Ascending aorta (tissue), 2 donors: ENCODE measurements around the gene SCUBE3. TPM values are rescaled to one million over a fixed set of nuclear protein-coding genes. Genes with fewer than 3 reads are reported as not detected.
A peak's percentile ranks its signal among the peaks of the same experiment; 100 is the strongest.

Source experiments
- DNase-seq, 2 donors: peaks; one replicate each; pipeline ENCODE4 v3.0.0-alpha.2; 2019; ENCODE audit warnings: low spot score in 2 of 2
- H3K27ac ChIP-seq, 2 donors: fragments of 200-600 bp; sonication (generic); one replicate each; pipeline ENCODE4 v1.5.1; 2016 to 2017; ENCODE audit warnings: mild to moderate bottlenecking in 1 of 2
- H3K27me3 ChIP-seq: fragments of 200-600 bp; sonication (generic); one replicate; pipeline ENCODE4 v1.5.1; 2017
- H3K36me3 ChIP-seq, 2 donors: fragments of 200-600 bp; sonication (generic); one replicate each; pipeline ENCODE4 v1.5.1; 2016
- H3K4me1 ChIP-seq, 2 donors: fragments of 200-600 bp; sonication (generic); one replicate each; pipeline ENCODE4 v1.5.1; 2016 to 2017; ENCODE audit warnings: mild to moderate bottlenecking in 1 of 2
- H3K4me3 ChIP-seq, 2 donors: fragments of 200-600 bp; sonication (generic); one replicate each; pipeline ENCODE4 v1.5.1; 2016 to 2017; ENCODE audit warnings: mild to moderate bottlenecking in 1 of 2
- H3K9me3 ChIP-seq, 2 donors: fragments of 200-600 bp; sonication (generic); one replicate each; pipeline ENCODE4 v1.5.1; 2016
- CTCF ChIP-seq, 3 experiments: fragments of 200-600 bp in 2 of 3; fragments of 450-650 bp in 1 of 3; sonication (generic) in 2 of 3; IDR thresholded peaks; one replicate each; pipeline ENCODE4 v1.5.1; 2016 to 2019; ENCODE audit warnings: antibody characterized with exemption in 3 of 3, mild to moderate bottlenecking in 1 of 3, moderate library complexity in 1 of 3
- intact Hi-C: fragments of 100-400 bp; cut with DNase I; formaldehyde crosslinking; loops from one replicate; pipeline ENCODE4 v1.15.1; 2023
- total RNA-seq: library from RNA; depleted of rRNA; stranded (reverse); fragments of >200 nt; gene quantifications from one replicate; pipeline ENCODE4 v1.1.0, GENCODE V29; 2016

SCUBE3 gene
- total RNA-seq, 1 donor from 2014 or later, result 29.5 TPM

- no peak for TF ChIP-seq CTCF (IDR thresholded peaks at IDR 0.05)
- H3K27ac ChIP-seq, result peak overlapping the region; percentile 91 to 94
- peak; percentile 28 to 88 for DNase-seq
Observed at GRCh38 chr6:35181933-35182612, 31.7 kb upstream of the SCUBE3 start.

DNA sequence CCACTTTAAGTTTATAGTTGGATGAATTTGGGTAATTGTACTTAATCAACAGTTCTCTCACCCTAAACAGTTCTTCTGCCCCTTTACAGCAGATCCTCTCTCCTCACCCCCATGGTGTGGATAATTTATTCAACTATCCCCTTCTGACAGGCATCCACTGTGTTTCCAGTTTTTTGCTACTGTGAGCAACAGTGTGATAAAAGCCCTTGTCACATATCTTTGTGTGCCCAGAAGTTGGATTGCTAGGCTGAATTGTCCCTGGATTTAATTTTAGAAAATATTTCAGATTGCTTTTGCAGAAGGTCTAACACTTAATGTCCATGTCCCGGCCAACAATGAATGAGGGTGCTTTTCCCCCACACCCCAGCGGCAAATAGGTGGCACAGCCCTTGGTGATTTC lies 30.5 kb upstream of the SCUBE3 start:
- no peaks in the 10 kb centered on the region for H3K36me3 ChIP-seq
- no peaks in the 10 kb centered on the region for H3K9me3 ChIP-seq
- H3K27ac ChIP-seq, result peak overlapping the region; percentile 91 to 94
- DNase-seq, result no peak
- no peaks in the 10 kb centered on the region for H3K27me3 ChIP-seq
- intact Hi-C loops, result no loop called here
- TF ChIP-seq CTCF (IDR thresholded peaks at IDR 0.05), result no peak
- H3K4me1 ChIP-seq, result peaks cover 12 to 62% of the 10 kb centered on the region in 2 donors
- H3K4me3 ChIP-seq, result no peak overlapping the region

More at GRCh38 chr6:35181933-35182612, 31.7 kb upstream of the SCUBE3 start:
- intact Hi-C loops, result loop anchor here (2.0 kb wide), 1 partner anchor 33 kb away; no protein-coding TSS in a partner anchor
- Histone ChIP-seq H3K9me3 (no peaks in the 10 kb centered on the region), H3K4me3 (peak overlapping the region; percentile 27 to 52), H3K27me3 (no peaks in the 10 kb centered on the region), H3K4me1 (peaks cover 12 to 63% of the 10 kb centered on the region in 2 donors), H3K36me3 (no peaks in the 10 kb centered on the region)

GRCh38 chr6:35183935-35184334 lies 29.8 kb upstream of the SCUBE3 start:
- Histone ChIP-seq H3K36me3 (no peaks in the 10 kb centered on the region), H3K4me3 (no peak overlapping the region), H3K4me1 (peaks cover 12 to 55% of the 10 kb centered on the region in 2 donors), H3K27ac (peak overlapping the region; percentile 91 to 94), H3K9me3 (no peaks in the 10 kb centered on the region), H3K27me3 (no peaks in the 10 kb centered on the region)
- TF ChIP-seq CTCF (IDR thresholded peaks at IDR 0.05), result no peak
- no peak for DNase-seq
- intact Hi-C loops, result no loop called here

DNA sequence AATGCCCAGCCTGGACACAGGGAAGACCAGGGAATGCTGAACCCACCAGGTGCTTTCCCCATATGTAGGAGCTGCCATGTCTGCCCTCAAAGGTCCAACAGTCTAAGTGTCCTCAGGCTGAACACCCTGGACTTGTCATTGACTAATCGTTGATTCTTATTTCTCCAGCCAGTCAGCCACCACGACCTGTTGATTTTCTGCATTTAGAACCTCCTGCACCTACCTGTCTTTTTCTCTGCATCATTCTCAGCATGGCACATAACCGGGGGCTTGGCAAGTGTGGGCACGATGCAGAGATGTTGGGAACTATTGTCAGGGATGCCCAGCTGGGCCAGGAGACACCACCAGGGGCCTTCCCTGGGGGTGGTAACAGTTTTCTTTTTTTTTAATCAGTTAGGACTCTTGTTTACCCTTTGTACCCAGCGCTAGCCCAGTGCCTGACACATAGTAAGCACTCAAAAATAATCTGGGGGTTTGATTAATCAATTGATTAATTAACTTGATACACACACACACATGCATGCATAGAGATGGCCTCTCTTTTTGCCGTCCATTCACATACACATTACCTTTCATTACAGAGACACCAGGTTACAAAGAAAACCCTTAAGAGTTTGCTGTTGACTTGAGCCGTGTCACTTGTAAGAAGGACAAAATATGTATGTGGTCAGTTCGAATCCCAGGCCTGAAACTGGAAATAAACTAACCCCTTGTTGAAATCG lies 29.0 kb upstream of the SCUBE3 start:
- Histone ChIP-seq H3K36me3 (no peaks in the 10 kb centered on the region), H3K27ac (peak overlapping the region; percentile 91 to 94), H3K9me3 (no peaks in the 10 kb centered on the region), H3K4me1 (peaks cover 5 to 48% of the 10 kb centered on the region in 2 donors), H3K4me3 (no peak overlapping the region), H3K27me3 (no peaks in the 10 kb centered on the region)
- no peak for TF ChIP-seq CTCF (IDR thresholded peaks at IDR 0.05)
- intact Hi-C loops, result no loop called here
- no peak for DNase-seq

GRCh38 chr6:35185302-35185681 lies 28.5 kb upstream of the SCUBE3 start:
- Histone ChIP-seq H3K27me3 (no peaks in the 10 kb centered on the region), H3K36me3 (no peaks in the 10 kb centered on the region), H3K4me1 (peaks cover 5 to 48% of the 10 kb centered on the region in 2 donors), H3K9me3 (no peaks in the 10 kb centered on the region), H3K27ac (peak overlapping the region; percentile 91 to 94), H3K4me3 (no peak overlapping the region)
- intact Hi-C loops, result no loop called here
- TF ChIP-seq CTCF (IDR thresholded peaks at IDR 0.05), result no peak
- peak in 1 of 2 donors; percentile 84 for DNase-seq
